Neuronal stem cell (in vitro differentiated cells): Measurements from ENCODE around the gene PLA2G4B.

Experiments used
- DNase-seq: peaks from one replicate; pipeline ENCODE4 v3.0.0-alpha.2; 2013; ENCODE audit warnings: low spot score
- H2AFZ ChIP-seq: one replicate; pipeline ENCODE4 v1.6.1; 2013; ENCODE audit warnings: mild to moderate bottlenecking, low read length, inconsistent platforms
- H2AK5ac ChIP-seq: 2 replicates; pipeline ENCODE4 v1.6.1; 2013; ENCODE audit warnings: low read depth, mild to moderate bottlenecking, inconsistent platforms, low read length, moderate library complexity, mixed read lengths
- H2BK120ac ChIP-seq: 2 replicates; pipeline ENCODE4 v1.6.1; 2013; ENCODE audit warnings: low read depth, mild to moderate bottlenecking, inconsistent platforms, low read length, moderate library complexity, mixed read lengths
- H2BK12ac ChIP-seq: one replicate; pipeline ENCODE4 v1.6.1; 2013; ENCODE audit warnings: low read length, inconsistent platforms
- H2BK15ac ChIP-seq: 2 replicates; pipeline ENCODE4 v1.6.1; 2013; ENCODE audit warnings: mild to moderate bottlenecking, low read length, inconsistent platforms, mixed read lengths
- H2BK5ac ChIP-seq: one replicate; pipeline ENCODE4 v1.6.1; 2013; ENCODE audit warnings: inconsistent platforms, mild to moderate bottlenecking, low read length, moderate library complexity
- H3K14ac ChIP-seq: one replicate; pipeline ENCODE4 v1.6.1; 2013; ENCODE audit warnings: low read length, inconsistent platforms
- H3K18ac ChIP-seq: 2 replicates; pipeline ENCODE4 v1.6.1; 2013; ENCODE audit warnings: low read length, inconsistent platforms
- H3K23ac ChIP-seq: 2 replicates; pipeline ENCODE4 v1.6.1; 2013; ENCODE audit warnings: low read depth, mild to moderate bottlenecking, mixed read lengths, low read length, inconsistent platforms; ENCODE audit not compliant: poor library complexity
- H3K27ac ChIP-seq: replicated peaks from 3 replicates; pipeline ENCODE4 v1.5.1; 2013; ENCODE audit warnings: low read length, inconsistent platforms
- H3K27me3 ChIP-seq, 3 experiments: 2 replicates each; pipeline ENCODE4 v1.6.1; 2013; ENCODE audit warnings: low read length in 3 of 3, mild to moderate bottlenecking in 2 of 3, inconsistent platforms in 1 of 3, low read depth in 1 of 3, mixed read lengths in 1 of 3, moderate library complexity in 1 of 3; ENCODE audit not compliant: control insufficient read depth in 3 of 3, insufficient read depth in 3 of 3
- H3K36me3 ChIP-seq, 2 donors: replicated peaks in 1 of 2; 2 replicates each; pipeline ENCODE4 v1.6.1; 2013; ENCODE audit warnings: low read length in 2 of 2; ENCODE audit not compliant: control insufficient read depth in 2 of 2, insufficient read depth in 2 of 2
- H3K4ac ChIP-seq: 2 replicates; pipeline ENCODE4 v1.6.1; 2013; ENCODE audit warnings: inconsistent platforms, mild to moderate bottlenecking, low read length, moderate library complexity
- H3K4me1 ChIP-seq, 2 donors: 1 replicate in 1 of 2; 2 replicates in 1 of 2; pipeline ENCODE4 v1.6.1; 2013; ENCODE audit warnings: low read length in 2 of 2, low read depth in 1 of 2; ENCODE audit not compliant: control insufficient read depth in 2 of 2, insufficient read depth in 1 of 2
- H3K4me2 ChIP-seq: one replicate; pipeline ENCODE4 v1.6.1; 2013; ENCODE audit warnings: mild to moderate bottlenecking, low read length, inconsistent platforms; ENCODE audit not compliant: insufficient read depth, poor library complexity, severe bottlenecking
- H3K4me3 ChIP-seq, 2 donors: 2 replicates each; pipeline ENCODE4 v1.5.1; 2013; ENCODE audit warnings: low read length in 2 of 2, mild to moderate bottlenecking in 2 of 2, inconsistent platforms in 1 of 2, moderate library complexity in 1 of 2
- H3K79me1 ChIP-seq: one replicate; pipeline ENCODE4 v1.6.1; 2013; ENCODE audit warnings: low read depth, mild to moderate bottlenecking, inconsistent platforms, low read length, moderate library complexity
- H3K9ac ChIP-seq: one replicate; pipeline ENCODE4 v1.6.1; 2013; ENCODE audit warnings: mild to moderate bottlenecking, low read depth, low read length, inconsistent platforms; ENCODE audit not compliant: poor library complexity
- H3K9me3 ChIP-seq, 2 donors: replicated peaks in 1 of 2; 2 replicates each; pipeline versions ENCODE3 to v1.6.1; 2013; ENCODE audit warnings: low read length in 2 of 2, mild to moderate bottlenecking in 2 of 2, inconsistent platforms in 1 of 2, low read depth in 1 of 2, mixed read lengths in 1 of 2, moderate library complexity in 1 of 2; ENCODE audit not compliant: control insufficient read depth in 2 of 2, insufficient read depth in 1 of 2
- H4K8ac ChIP-seq: one replicate; pipeline ENCODE4 v1.6.1; 2013; ENCODE audit warnings: low read depth, mild to moderate bottlenecking, inconsistent platforms, low read length, moderate library complexity
- H4K91ac ChIP-seq: one replicate; pipeline ENCODE4 v1.6.1; 2013; ENCODE audit warnings: low read length, low read depth, mild to moderate bottlenecking, inconsistent platforms; ENCODE audit not compliant: poor library complexity
- WGBS, 2 donors: extraction: QIAGEN DNeasy Blood & Tissue Kit; methylation state at CpG; one replicate each; pipeline ENCODE4 v1.1.7; 2013; ENCODE audit warnings: missing lambda C conversion rate in 2 of 2, mixed read lengths in 1 of 2; ENCODE audit not compliant: insufficient read length in 2 of 2, insufficient replicate concordance in 1 of 2; ENCODE audit errors: extremely low coverage in 2 of 2; 5-methylcytosine and 5-hydroxymethylcytosine counted together

Gene PLA2G4B

GRCh38 chr15:41880156-41880877 lies 41.7 kb downstream of the PLA2G4B start:
- no peak overlapping the region for H3K18ac ChIP-seq
- H2AFZ ChIP-seq = no peak overlapping the region
- H3K27ac ChIP-seq = no peak overlapping the region
- H3K4me2 ChIP-seq = no peak overlapping the region
- H2BK15ac ChIP-seq = no peak overlapping the region
- no peak overlapping the region for H3K9ac ChIP-seq
- DNase-seq = no peak
- H4K8ac ChIP-seq = no peak overlapping the region
- no peak overlapping the region for H4K91ac ChIP-seq
- no CpG with 5 or more reads among the region's 10 CpGs for WGBS, 2 donors
- H3K4me1 ChIP-seq = peaks cover 1 to 8% of the 10 kb centered on the region in 2 donors
- H3K79me1 ChIP-seq = no peaks in the 10 kb centered on the region
- no peak overlapping the region for H3K4me3 ChIP-seq
- peaks cover 2 to 38% (median 31%) of the 10 kb centered on the region in 3 experiments for H3K27me3 ChIP-seq
- no peak overlapping the region for H3K4ac ChIP-seq
- no peak overlapping the region for H2BK120ac ChIP-seq
- H2AK5ac ChIP-seq = no peak overlapping the region
- H3K9me3 ChIP-seq = peaks cover 0 to 6% of the 10 kb centered on the region in 2 donors
- H3K36me3 ChIP-seq = no peaks in the 10 kb centered on the region
- no peak overlapping the region for H2BK12ac ChIP-seq
- no peak overlapping the region for H2BK5ac ChIP-seq
- H3K23ac ChIP-seq = no peak overlapping the region
- H3K14ac ChIP-seq = peak overlapping the region; percentile 47

GRCh38 chr15:41881086-41881485 lies 42.4 kb downstream of the PLA2G4B start:
- peaks cover 2 to 38% (median 30%) of the 10 kb centered on the region in 3 experiments for H3K27me3 ChIP-seq
- H3K18ac ChIP-seq = no peak overlapping the region

GRCh38 chr15:41881550-41881919 lies 42.9 kb downstream of the PLA2G4B start:
- Histone ChIP-seq H3K79me1 (no peaks in the 10 kb centered on the region), H2BK12ac (no peak overlapping the region), H3K14ac (no peak overlapping the region), H3K27me3 (peaks cover 2 to 38% (median 30%) of the 10 kb centered on the region in 3 experiments), H3K4me1 (peaks cover 1 to 5% of the 10 kb centered on the region in 2 donors), H4K8ac (no peak overlapping the region), H3K4me3 (no peak overlapping the region), H3K36me3 (no peaks in the 10 kb centered on the region), H2BK15ac (no peak overlapping the region), H2AFZ (peak overlapping the region; percentile 35), H3K23ac (no peak overlapping the region), H3K9ac (no peak overlapping the region), H2BK120ac (no peak overlapping the region), H2BK5ac (peak overlapping the region; percentile 95), H3K4me2 (peak overlapping the region; percentile 70), H4K91ac (no peak overlapping the region), H3K27ac (no peak overlapping the region), H3K18ac (peak overlapping the region; percentile 88), H3K4ac (no peak overlapping the region), H2AK5ac (no peak overlapping the region), H3K9me3 (peaks cover 0 to 6% of the 10 kb centered on the region in 2 donors)
- WGBS, 2 donors = no CpG with 5 or more reads among the region's 10 CpGs
- DNase-seq = no peak

More at GRCh38 chr15:41881086-41881485, 42.4 kb downstream of the PLA2G4B start:
- H3K27ac ChIP-seq = no peak overlapping the region
- H3K9me3 ChIP-seq = peaks cover 0 to 6% of the 10 kb centered on the region in 2 donors
- no peak overlapping the region for H3K4ac ChIP-seq
- H3K14ac ChIP-seq = no peak overlapping the region
- no peak overlapping the region for H2BK12ac ChIP-seq
- H2BK5ac ChIP-seq = no peak overlapping the region
- no peaks in the 10 kb centered on the region for H3K36me3 ChIP-seq
- H3K9ac ChIP-seq = no peak overlapping the region
- H2BK120ac ChIP-seq = no peak overlapping the region
- no peak for DNase-seq
- no CpG with 5 or more reads among the region's 8 CpGs for WGBS, 2 donors
- H3K79me1 ChIP-seq = no peaks in the 10 kb centered on the region
- H2BK15ac ChIP-seq = no peak overlapping the region
- no peak overlapping the region for H4K91ac ChIP-seq
- no peak overlapping the region for H3K23ac ChIP-seq
- no peak overlapping the region for H3K4me2 ChIP-seq
- H2AK5ac ChIP-seq = no peak overlapping the region
- H3K4me3 ChIP-seq = no peak overlapping the region
- H4K8ac ChIP-seq = no peak overlapping the region
- peaks cover 1 to 8% of the 10 kb centered on the region in 2 donors for H3K4me1 ChIP-seq
- no peak overlapping the region for H2AFZ ChIP-seq

GRCh38 chr15:41881920-41882688 lies 43.5 kb downstream of the PLA2G4B start:
- Histone ChIP-seq H3K36me3 (no peaks in the 10 kb centered on the region), H3K27ac (no peak overlapping the region), H3K23ac (no peak overlapping the region), H3K4me1 (peaks cover 0 to 7% of the 10 kb centered on the region in 2 donors), H3K14ac (no peak overlapping the region), H2BK120ac (peak overlapping the region; percentile 14), H2BK5ac (peak overlapping the region; percentile 95), H2BK12ac (no peak overlapping the region), H4K8ac (no peak overlapping the region), H2AFZ (peak overlapping the region; percentile 35), H4K91ac (no peak overlapping the region), H2AK5ac (peak overlapping the region; percentile 30), H3K18ac (peak overlapping the region; percentile 92), H3K4me3 (peak overlapping the region in 1 of 2 donors; percentile 73), H3K9ac (peak overlapping the region; percentile 80), H3K27me3 (peaks cover 2 to 36% (median 31%) of the 10 kb centered on the region in 3 experiments), H3K9me3 (peaks cover 0 to 6% of the 10 kb centered on the region in 2 donors), H3K4me2 (peak overlapping the region; percentile 70), H3K4ac (no peak overlapping the region), H3K79me1 (no peaks in the 10 kb centered on the region), H2BK15ac (no peak overlapping the region)
- no peak for DNase-seq
- no CpG with 5 or more reads among the region's 81 CpGs for WGBS, 2 donors
